Spleen (tissue), 11 donors: ENCODE measurements around the gene PPP2R5B. TPM values are rescaled to one million over a fixed set of nuclear protein-coding genes. Genes with fewer than 3 reads are reported as not detected.
A peak's percentile ranks its signal among the peaks of the same experiment; 100 is the strongest.

ENCODE experiments used
- DNase-seq: peaks from one replicate; pipeline ENCODE4 v3.0.0-alpha.2; 2020
- H3K27ac ChIP-seq, 8 donors: fragments of 200-600 bp; sonication (generic) in 7 of 8; 1 replicate in 4 of 8; 2 replicates in 4 of 8; pipeline versions ENCODE4 v1.5.0 to v1.8.0; 2016 to 2021; ENCODE audit warnings: inconsistent platforms in 4 of 8, mild to moderate bottlenecking in 4 of 8, moderate library complexity in 1 of 8
- H3K27me3 ChIP-seq, 7 donors: fragments of 200-600 bp; sonication (generic) in 6 of 7; replicated peaks in 1 of 7; 1 replicate in 4 of 7; 2 replicates in 3 of 7; pipeline versions ENCODE4 v1.5.0 to v1.8.0; 2016 to 2021; ENCODE audit warnings: inconsistent platforms in 3 of 7, mild to moderate bottlenecking in 1 of 7
- H3K36me3 ChIP-seq, 6 donors: fragments of 200-600 bp; sonication (generic) in 5 of 6; 1 replicate in 4 of 6; 2 replicates in 2 of 6; pipeline versions ENCODE4 v1.5.0 to v1.8.0; 2016 to 2021; ENCODE audit warnings: inconsistent platforms in 2 of 6
- H3K4me1 ChIP-seq, 6 donors: fragments of 200-600 bp; sonication (generic) in 5 of 6; 1 replicate in 3 of 6; 2 replicates in 3 of 6; pipeline versions ENCODE4 v1.5.0 to v1.8.0; 2016 to 2021; ENCODE audit warnings: inconsistent platforms in 3 of 6
- H3K4me3 ChIP-seq, 8 donors: fragments of 200-600 bp; sonication (generic) in 7 of 8; 1 replicate in 4 of 8; 2 replicates in 4 of 8; pipeline versions ENCODE4 v1.5.0 to v1.8.0; 2016 to 2021; ENCODE audit warnings: inconsistent platforms in 4 of 8, mild to moderate bottlenecking in 4 of 8, moderate library complexity in 2 of 8
- H3K9me3 ChIP-seq, 8 donors: fragments of 200-600 bp; sonication (generic) in 7 of 8; 1 replicate in 4 of 8; 2 replicates in 4 of 8; pipeline versions ENCODE4 v1.5.0 to v1.8.0; 2016 to 2021; ENCODE audit warnings: inconsistent platforms in 4 of 8
- POLR2A ChIP-seq, 3 donors: fragments of 450-650 bp; IDR thresholded peaks; one replicate each; pipeline ENCODE4 v1.5.1; 2017; ENCODE audit warnings: antibody characterized with exemption in 3 of 3, mild to moderate bottlenecking in 1 of 3
- POLR2AphosphoS5 ChIP-seq, 3 donors: sonication (generic); formaldehyde crosslinking; IDR thresholded peaks; one replicate each; pipeline ENCODE4 v1.5.1; 2017; ENCODE audit warnings: antibody characterized with exemption in 3 of 3
- WGBS, 5 donors: extraction: QIAGEN DNeasy Blood & Tissue Kit in 3 of 5; methylation state at CpG; one replicate each; pipeline versions ENCODE4 v1.1.5 to v1.1.7; 2013 to 2018; 5-methylcytosine and 5-hydroxymethylcytosine counted together
- intact Hi-C: fragments of 100-400 bp; cut with DNase I; formaldehyde crosslinking; loops from one replicate; pipeline ENCODE4 v1.15.0; 2023; ENCODE audit warnings: low total_unique reads
- polyA plus RNA-seq, 3 donors: library from polyadenylated mRNA; stranded (reverse); fragments of 200-250 nt; gene quantifications; one replicate each; pipeline ENCODE4 v1.2.1, GENCODE V29; 2013
- total RNA-seq, 7 donors: library from RNA; depleted of rRNA in 3 of 7; stranded (reverse); fragments of >200 nt in 3 of 7; fragmentation: NEBNext Ultra II Directional in 4 of 7; extraction: Animal tissue kit (Norgen Biotek cat#: 25700) in 4 of 7; gene quantifications; one replicate each; pipeline versions ENCODE4 v1.1.0 to v1.2.1, GENCODE V29; 2016 to 2021
- TF ChIP-seq, protein P1 (sequence below), 11 experiments: fragments of 200-600 bp in 7 of 11; fragments of 450-650 bp in 4 of 11; sonication (generic) in 4 of 11; IDR thresholded peaks in 8 of 11; conservative IDR thresholded peaks in 3 of 11; 1 replicate in 7 of 11; 2 replicates in 4 of 11; pipeline versions ENCODE4 v1.4.0 to v1.8.0; 2016 to 2021; ENCODE audit warnings: antibody characterized with exemption in 11 of 11, inconsistent platforms in 4 of 11, mild to moderate bottlenecking in 1 of 11
- donor health status: healthy with polysubstance abuse.
- donor health status: DM: no; HTN: no; CAD: no; lungs with moderate emphysema.
- donor health status: DM: no; HTN: no; CAD: no.
- donor health status: Bipolar disorder and iron deficiency.
- donor health status: healthy.
- donor health status: DM: no; HTN: no; CAD: no.
- donor health status: DM: yes; HTN: yes; CAD: no.

Gene PPP2R5B
- total and polyA plus RNA-seq, 10 donors = 10.8 to 45.1 (median 27.9) TPM

DNA sequence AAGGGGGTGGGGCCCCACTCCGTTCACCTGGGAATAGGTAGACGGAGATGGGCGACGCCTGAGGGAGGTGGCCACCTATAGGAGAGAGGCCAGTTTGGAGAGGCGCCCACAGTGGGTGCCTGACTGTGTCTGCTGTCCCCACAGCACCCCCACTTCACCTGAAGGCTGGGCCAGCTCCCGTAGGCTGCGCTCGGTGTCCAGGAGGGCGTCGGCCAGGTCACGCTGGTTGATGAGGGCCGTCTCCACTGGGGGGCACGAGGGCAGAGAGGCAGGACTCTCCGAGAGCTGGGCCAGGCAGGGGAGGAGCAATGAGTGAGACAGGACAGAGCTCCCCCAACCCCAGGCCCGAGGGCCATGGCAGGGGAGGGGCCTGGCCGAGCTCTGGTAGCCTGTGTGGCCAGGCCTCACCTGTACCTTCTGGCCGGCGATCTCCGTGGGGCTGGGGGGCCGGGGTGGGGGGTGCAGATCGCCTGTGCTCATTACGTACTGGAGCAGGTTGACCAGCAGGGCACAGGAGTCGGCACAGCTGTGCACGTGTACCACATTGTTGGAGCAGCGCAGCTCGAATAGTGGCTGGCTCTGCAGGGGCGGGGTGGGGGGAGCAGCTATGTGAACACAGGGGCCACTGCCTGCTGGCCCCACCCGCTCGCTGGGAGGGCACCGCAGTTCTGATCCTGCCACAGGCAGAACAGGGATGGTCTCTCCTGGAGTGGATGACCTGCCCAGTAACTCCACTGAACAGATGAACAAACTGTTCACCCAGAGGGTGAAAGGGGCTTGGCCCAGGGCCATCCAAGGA, 22.2 kb upstream of the PPP2R5B start:
- DNase-seq = no peak
- Histone ChIP-seq H3K27ac (no peak overlapping the region), H3K9me3 (no peaks in the 10 kb centered on the region), H3K4me3 (no peak overlapping the region), H3K27me3 (no peaks in the 10 kb centered on the region), H3K36me3 (peaks cover 4 to 100% (median 95%) of the 10 kb centered on the region in 6 donors), H3K4me1 (peaks cover 0 to 3% (median 0%) of the 10 kb centered on the region in 6 donors)
- 90 to 97% (median 94%) methylated on average over 11 to 30 of the region's 30 CpGs for WGBS, 5 donors
- intact Hi-C loops = no loop called here
- TF ChIP-seq POLR2A (IDR thresholded peaks at IDR 0.05) (no peak), POLR2AphosphoS5 (IDR thresholded peaks at IDR 0.05) (peak in 1 of 3 donors; percentile 41)
- TF ChIP-seq, protein P1, sequence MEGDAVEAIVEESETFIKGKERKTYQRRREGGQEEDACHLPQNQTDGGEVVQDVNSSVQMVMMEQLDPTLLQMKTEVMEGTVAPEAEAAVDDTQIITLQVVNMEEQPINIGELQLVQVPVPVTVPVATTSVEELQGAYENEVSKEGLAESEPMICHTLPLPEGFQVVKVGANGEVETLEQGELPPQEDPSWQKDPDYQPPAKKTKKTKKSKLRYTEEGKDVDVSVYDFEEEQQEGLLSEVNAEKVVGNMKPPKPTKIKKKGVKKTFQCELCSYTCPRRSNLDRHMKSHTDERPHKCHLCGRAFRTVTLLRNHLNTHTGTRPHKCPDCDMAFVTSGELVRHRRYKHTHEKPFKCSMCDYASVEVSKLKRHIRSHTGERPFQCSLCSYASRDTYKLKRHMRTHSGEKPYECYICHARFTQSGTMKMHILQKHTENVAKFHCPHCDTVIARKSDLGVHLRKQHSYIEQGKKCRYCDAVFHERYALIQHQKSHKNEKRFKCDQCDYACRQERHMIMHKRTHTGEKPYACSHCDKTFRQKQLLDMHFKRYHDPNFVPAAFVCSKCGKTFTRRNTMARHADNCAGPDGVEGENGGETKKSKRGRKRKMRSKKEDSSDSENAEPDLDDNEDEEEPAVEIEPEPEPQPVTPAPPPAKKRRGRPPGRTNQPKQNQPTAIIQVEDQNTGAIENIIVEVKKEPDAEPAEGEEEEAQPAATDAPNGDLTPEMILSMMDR (IDR thresholded peaks at IDR 0.05 in 8 of 11, conservative IDR thresholded peaks at IDR 0.05 in 3 of 11) = no peak

DNA sequence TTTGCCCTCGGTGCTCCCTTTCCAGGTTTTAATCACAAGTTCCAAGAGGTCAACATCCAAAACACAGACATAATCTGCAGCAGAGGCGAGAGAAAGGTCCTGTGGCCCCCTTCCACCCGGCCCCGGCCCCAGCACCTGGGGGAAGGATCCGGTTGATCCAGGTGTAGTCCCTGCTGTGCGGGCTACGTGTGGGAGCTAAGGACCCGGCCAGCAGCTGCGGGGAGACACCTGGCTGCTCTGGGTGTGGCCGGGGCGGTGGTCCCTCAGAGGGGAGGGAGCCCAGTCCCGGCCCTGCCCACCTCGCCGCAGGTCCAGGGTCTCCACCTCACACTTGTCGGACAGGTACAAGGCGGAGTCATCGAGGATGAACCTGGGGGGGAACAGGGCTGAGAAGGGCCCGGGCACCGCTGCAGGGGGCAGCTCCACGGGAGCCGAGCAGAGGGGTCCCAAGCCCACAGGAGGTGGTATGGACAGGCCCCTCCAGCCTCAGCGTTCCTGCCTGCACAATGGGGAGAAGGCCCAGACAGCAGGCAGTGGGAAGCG, 21.1 kb upstream of the PPP2R5B start:
- Histone ChIP-seq H3K27me3 (no peaks in the 10 kb centered on the region), H3K4me3 (no peak overlapping the region), H3K9me3 (no peaks in the 10 kb centered on the region), H3K27ac (no peak overlapping the region), H3K4me1 (peaks cover 0 to 3% (median 0%) of the 10 kb centered on the region in 6 donors), H3K36me3 (peaks cover 4 to 100% (median 95%) of the 10 kb centered on the region in 6 donors)
- TF ChIP-seq, protein P1 (IDR thresholded peaks at IDR 0.05 in 8 of 11, conservative IDR thresholded peaks at IDR 0.05 in 3 of 11) = no peak
- TF ChIP-seq POLR2AphosphoS5 (IDR thresholded peaks at IDR 0.05) (no peak), POLR2A (IDR thresholded peaks at IDR 0.05) (no peak)
- DNase-seq = peak; percentile 64
- intact Hi-C loops = no loop called here
- 94 to 98% (median 97%) methylated on average over 13 to 23 of the region's 23 CpGs for WGBS, 5 donors

DNA sequence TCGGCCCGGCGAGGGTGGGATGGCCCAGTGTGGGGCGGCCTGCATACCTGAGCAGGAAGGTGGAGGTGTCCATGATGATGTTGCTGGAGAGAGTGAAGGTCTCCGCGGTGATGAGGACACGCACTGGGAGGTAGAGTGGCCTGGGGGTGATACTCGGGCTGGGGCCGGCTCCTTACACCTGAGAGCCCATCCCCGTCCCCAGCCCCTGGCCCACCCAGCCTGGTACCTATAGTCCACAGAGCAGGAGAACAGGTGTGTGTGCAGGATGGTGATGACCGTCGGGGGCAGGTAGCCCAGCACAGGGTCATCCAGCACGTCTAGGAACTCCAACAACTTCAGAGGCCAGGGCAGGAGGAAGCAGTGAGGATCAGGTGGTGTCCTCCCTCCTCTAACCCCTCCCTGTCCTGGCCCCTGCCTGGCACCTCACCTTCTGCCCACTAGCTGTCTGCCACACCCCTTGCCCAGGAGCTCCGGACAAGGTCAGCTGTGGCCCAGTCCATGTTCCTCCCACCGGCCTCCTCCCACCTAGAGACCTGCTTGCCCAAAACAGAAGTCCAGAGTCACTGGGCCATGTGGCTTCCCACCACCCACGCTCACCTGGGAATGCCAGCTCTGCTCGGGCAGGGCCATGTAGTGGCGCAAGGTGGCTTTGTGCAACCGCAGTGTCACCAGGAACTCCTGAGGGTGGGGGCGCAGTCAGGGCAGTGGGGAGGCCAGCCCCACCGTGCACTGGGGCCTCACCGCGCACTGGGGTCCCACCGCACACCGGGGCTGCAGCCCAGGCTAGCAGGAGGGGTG, 18.8 kb upstream of the PPP2R5B start:
- no peaks in the 10 kb centered on the region for H3K27me3 ChIP-seq
- intact Hi-C loops = no loop called here
- DNase-seq = peak; percentile 68
- H3K9me3 ChIP-seq = no peaks in the 10 kb centered on the region
- no peak overlapping the region for H3K27ac ChIP-seq
- TF ChIP-seq POLR2A (IDR thresholded peaks at IDR 0.05) = no peak
- no peak for TF ChIP-seq POLR2AphosphoS5 (IDR thresholded peaks at IDR 0.05)
- TF ChIP-seq, protein P1 (IDR thresholded peaks at IDR 0.05 in 8 of 11, conservative IDR thresholded peaks at IDR 0.05 in 3 of 11) = no peak
- H3K36me3 ChIP-seq = peaks cover 6 to 100% (median 97%) of the 10 kb centered on the region in 6 donors
- H3K4me1 ChIP-seq = no peaks in the 10 kb centered on the region
- WGBS, 5 donors = 93 to 98% (median 94%) methylated on average over 21 to 25 of the region's 25 CpGs
- H3K4me3 ChIP-seq = no peak overlapping the region

DNA sequence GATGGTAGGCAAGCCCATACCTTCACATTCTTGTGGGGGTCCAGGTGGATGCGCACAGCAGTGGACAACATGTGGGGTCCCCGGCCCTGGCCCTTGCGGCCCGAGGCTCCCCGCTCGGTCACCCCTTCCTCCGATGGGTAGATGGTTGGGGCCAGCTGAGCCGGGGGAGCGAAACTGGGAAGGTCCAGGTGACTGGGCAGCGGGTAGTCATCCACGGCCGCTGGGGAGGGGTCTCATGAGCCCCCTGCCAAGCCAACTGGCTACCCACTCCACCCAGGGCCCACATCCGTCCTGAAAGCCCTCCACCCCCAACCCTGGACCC, 18.2 kb upstream of the PPP2R5B start:
- H3K36me3 ChIP-seq = peaks cover 9 to 100% (median 97%) of the 10 kb centered on the region in 6 donors
- WGBS, 5 donors = 94 to 99% (median 96%) methylated on average over 10 to 13 of the region's 13 CpGs
- no peak for DNase-seq
- no peak overlapping the region for H3K4me3 ChIP-seq
- H3K27ac ChIP-seq = no peak overlapping the region
- H3K27me3 ChIP-seq = no peaks in the 10 kb centered on the region
- TF ChIP-seq POLR2AphosphoS5 (IDR thresholded peaks at IDR 0.05) (no peak), POLR2A (IDR thresholded peaks at IDR 0.05) (no peak)
- TF ChIP-seq, protein P1 (IDR thresholded peaks at IDR 0.05 in 8 of 11, conservative IDR thresholded peaks at IDR 0.05 in 3 of 11) = no peak
- H3K4me1 ChIP-seq = no peaks in the 10 kb centered on the region
- no peaks in the 10 kb centered on the region for H3K9me3 ChIP-seq
- intact Hi-C loops = no loop called here
